Muscle of leg (tissue), 11 donors: ENCODE results near the gene CTNNA2. TPM values are rescaled to one million over a fixed set of nuclear protein-coding genes. Genes with fewer than 3 reads are reported as not detected.

Experiments
- DNase-seq: peaks from one replicate; pipeline ENCODE4 v3.0.0; 2013
- H3K27ac ChIP-seq: one replicate; pipeline ENCODE4 v1.5.1; 2013; ENCODE audit warnings: mild to moderate bottlenecking, low read length, control low read depth
- H3K27me3 ChIP-seq: one replicate; pipeline ENCODE4 v1.6.1; 2013; ENCODE audit warnings: low read length; ENCODE audit not compliant: control insufficient read depth, insufficient read depth
- H3K36me3 ChIP-seq: one replicate; pipeline ENCODE4 v1.6.1; 2013; ENCODE audit warnings: low read length; ENCODE audit not compliant: control insufficient read depth, insufficient read depth
- H3K4me1 ChIP-seq: one replicate; pipeline ENCODE4 v1.6.1; 2013; ENCODE audit warnings: low read length; ENCODE audit not compliant: control insufficient read depth, insufficient read depth
- H3K4me3 ChIP-seq: one replicate; pipeline ENCODE4 v1.5.1; 2013; ENCODE audit warnings: low read length, control low read depth
- H3K9me3 ChIP-seq: replicated peaks from 2 replicates; pipeline ENCODE4 v1.6.1; 2013; ENCODE audit warnings: low read depth, low read length; ENCODE audit not compliant: control insufficient read depth
- WGBS: methylation state at CpG from one replicate; pipeline ENCODE4 v1.1.5; 2013; ENCODE audit warnings: missing lambda C conversion rate; ENCODE audit not compliant: insufficient coverage; 5-methylcytosine and 5-hydroxymethylcytosine counted together
- polyA plus RNA-seq, 8 donors: library from polyadenylated mRNA; unstranded; fragments of 120-200 nt; gene quantifications; one replicate each; pipeline versions ENCODE4 v1.2.1 to v1.2.3, GENCODE V29; 2013; ENCODE audit warnings: inconsistent platforms in 1 of 8, low replicate concordance in 1 of 8; ENCODE audit not compliant: insufficient read length in 8 of 8, insufficient read depth in 1 of 8
- total RNA-seq: library from RNA; stranded (reverse); fragments of 120-200 nt; gene quantifications from one replicate; pipeline ENCODE4 v1.2.4, GENCODE V29; 2013

The CTNNA2 gene
- total and polyA plus RNA-seq, 9 donors, result 0.28 to 1.0 (median 0.69) TPM

DNA sequence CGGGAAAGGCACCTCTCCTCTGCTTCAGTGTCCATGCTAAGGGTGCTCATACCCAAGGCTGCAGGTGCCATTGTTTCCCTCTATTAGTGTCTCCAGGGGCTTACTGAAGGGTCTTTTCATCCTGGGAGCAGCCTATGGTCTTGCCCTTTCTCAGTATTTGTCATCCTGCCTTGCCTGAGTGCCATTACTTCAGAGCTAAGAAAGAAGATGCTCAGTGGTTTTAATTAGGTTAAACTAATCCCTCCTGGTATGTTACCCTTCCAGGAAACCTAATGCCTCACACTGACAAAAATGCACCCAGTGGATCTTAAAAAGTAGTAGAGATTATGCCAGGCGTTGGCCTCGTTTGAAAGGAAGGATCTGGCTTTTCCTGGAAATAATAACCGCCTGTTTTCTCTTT is 640.3 kb downstream of the CTNNA2 start:
- H3K27me3 ChIP-seq, result no peaks in the 10 kb centered on the region
- H3K4me1 ChIP-seq, result no peaks in the 10 kb centered on the region
- no peaks in the 10 kb centered on the region for H3K36me3 ChIP-seq
- WGBS, result 60% methylated on average over 3 of the region's 4 CpGs
- H3K27ac ChIP-seq, result no peak overlapping the region
- H3K4me3 ChIP-seq, result no peak overlapping the region
- DNase-seq, result no peak
- no peaks in the 10 kb centered on the region for H3K9me3 ChIP-seq

- H3K4me3 ChIP-seq, result no peak overlapping the region
- no peak overlapping the region for H3K27ac ChIP-seq
Measured at GRCh38 chr2:80153768-80154167, 640.9 kb downstream of the CTNNA2 start.

DNA sequence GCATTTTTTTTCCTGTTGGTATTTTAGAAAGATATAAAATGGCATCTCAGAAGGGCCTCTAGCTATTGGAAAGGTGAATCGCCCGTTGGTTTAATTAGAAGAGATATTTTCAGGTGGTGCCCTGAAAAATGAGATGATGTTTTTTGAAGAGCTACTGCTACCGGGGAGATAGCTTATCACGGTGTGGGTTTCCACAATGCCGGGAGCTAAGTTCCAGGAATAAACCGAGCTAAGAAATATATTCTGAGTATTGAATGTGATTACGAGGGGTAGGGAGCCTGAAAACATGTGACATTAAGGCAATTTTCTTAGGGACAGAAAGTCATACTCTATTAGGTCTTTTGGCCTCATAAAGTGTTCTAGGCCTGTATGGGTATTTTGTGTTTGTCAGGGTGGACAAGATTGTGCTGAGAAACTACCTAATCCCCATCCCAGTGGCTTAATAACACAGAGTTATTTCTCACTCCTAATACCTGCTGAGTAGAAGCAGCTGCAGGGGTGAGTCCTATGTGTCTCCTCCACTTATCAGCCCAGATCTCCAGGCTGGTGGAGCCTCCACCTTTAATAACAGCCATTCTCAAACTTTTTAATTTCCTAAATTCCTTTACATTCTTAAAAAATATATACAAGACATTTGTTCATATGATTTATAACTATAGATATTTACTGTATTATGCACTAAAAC is 641.5 kb downstream of the CTNNA2 start:
- WGBS, result 85% methylated on average over 6 of the region's 7 CpGs
- Histone ChIP-seq H3K9me3 (no peaks in the 10 kb centered on the region), H3K4me3 (no peak overlapping the region), H3K36me3 (no peaks in the 10 kb centered on the region), H3K27me3 (no peaks in the 10 kb centered on the region), H3K4me1 (no peaks in the 10 kb centered on the region), H3K27ac (no peak overlapping the region)
- no peak for DNase-seq

More at GRCh38 chr2:80153768-80154167, 640.9 kb downstream of the CTNNA2 start:
- DNase-seq, result no peak
- Histone ChIP-seq H3K36me3 (no peaks in the 10 kb centered on the region), H3K27me3 (no peaks in the 10 kb centered on the region), H3K4me1 (no peaks in the 10 kb centered on the region), H3K9me3 (no peaks in the 10 kb centered on the region)

GRCh38 chr2:80164375-80164774 is 651.5 kb downstream of the CTNNA2 start:
- Histone ChIP-seq H3K4me3 (no peak overlapping the region), H3K27ac (no peak overlapping the region), H3K4me1 (no peaks in the 10 kb centered on the region), H3K36me3 (no peaks in the 10 kb centered on the region), H3K9me3 (no peaks in the 10 kb centered on the region), H3K27me3 (no peaks in the 10 kb centered on the region)
- WGBS, result no CpG with 5 or more reads among the region's 1 CpG
- no peak for DNase-seq

DNA sequence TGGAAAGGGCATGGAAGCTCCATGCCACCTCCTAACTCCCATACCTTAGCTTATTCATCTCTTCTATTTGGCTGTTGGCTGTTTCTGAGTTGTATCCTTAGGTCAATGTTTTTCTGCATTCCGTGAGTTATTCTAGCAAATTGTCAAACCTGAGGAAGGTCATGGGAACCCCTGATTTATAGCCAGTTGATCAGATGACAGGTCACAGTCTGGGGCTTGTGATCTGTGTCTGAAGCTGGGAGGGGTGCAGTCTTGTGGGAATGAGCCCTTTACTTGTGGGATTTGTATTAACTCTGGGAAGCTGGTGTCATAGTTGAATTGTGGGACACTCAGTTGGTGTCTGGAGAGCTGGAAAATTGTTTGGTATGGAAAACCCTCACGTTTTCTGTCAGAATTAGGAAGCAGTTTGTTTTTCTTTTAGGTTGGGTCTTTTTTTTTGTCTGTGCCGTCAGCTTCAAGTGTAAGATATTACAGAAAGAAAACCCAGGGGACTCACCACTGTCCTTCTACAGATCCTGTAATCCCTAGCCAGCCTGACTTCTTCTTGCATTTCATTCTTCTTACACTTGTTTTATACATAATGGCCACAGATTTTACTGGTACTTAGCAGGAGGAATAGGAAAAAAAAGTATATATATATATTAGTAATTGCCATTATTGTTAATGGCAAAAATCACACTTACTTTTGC is 653.8 kb downstream of the CTNNA2 start:
- Histone ChIP-seq H3K36me3 (no peaks in the 10 kb centered on the region), H3K4me1 (no peaks in the 10 kb centered on the region), H3K9me3 (no peaks in the 10 kb centered on the region), H3K27me3 (no peaks in the 10 kb centered on the region), H3K27ac (no peak overlapping the region), H3K4me3 (no peak overlapping the region)
- WGBS, result 100% methylated on average over 1 of the region's 3 CpGs
- no peak for DNase-seq

GRCh38 chr2:80167284-80167808 is 654.5 kb downstream of the CTNNA2 start:
- WGBS, result no CpG with 5 or more reads among the region's 1 CpG

DNA sequence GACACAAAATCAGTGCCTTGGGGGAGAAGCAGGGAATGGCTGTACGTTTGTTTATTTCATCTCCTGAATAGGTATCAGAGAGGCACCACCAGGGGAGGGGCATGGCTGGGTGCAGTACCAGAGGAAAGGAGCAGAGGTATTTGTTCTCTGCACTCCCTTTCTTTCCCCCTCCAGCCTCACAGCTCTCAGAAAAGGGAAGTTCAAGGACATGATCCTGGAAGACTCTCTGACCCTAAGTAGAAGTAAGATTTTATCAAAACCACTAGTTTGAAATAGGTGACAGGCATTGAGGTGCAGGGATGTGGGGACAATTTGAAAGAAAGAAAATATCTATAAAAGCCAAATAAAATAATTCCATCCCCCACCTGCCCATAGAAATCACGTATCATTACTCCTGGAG is 655.2 kb downstream of the CTNNA2 start:
- Histone ChIP-seq H3K27ac (no peak overlapping the region), H3K4me3 (no peak overlapping the region), H3K4me1 (no peaks in the 10 kb centered on the region), H3K36me3 (no peaks in the 10 kb centered on the region), H3K27me3 (no peaks in the 10 kb centered on the region), H3K9me3 (peaks cover 4% of the 10 kb centered on the region)
- DNase-seq, result no peak
- WGBS, result no CpG with 5 or more reads among the region's 2 CpGs

More at GRCh38 chr2:80167284-80167808, 654.5 kb downstream of the CTNNA2 start:
- Histone ChIP-seq H3K36me3 (no peaks in the 10 kb centered on the region), H3K4me1 (no peaks in the 10 kb centered on the region), H3K4me3 (no peak overlapping the region), H3K9me3 (no peaks in the 10 kb centered on the region), H3K27me3 (no peaks in the 10 kb centered on the region), H3K27ac (no peak overlapping the region)
- DNase-seq, result peak; percentile 14

DNA sequence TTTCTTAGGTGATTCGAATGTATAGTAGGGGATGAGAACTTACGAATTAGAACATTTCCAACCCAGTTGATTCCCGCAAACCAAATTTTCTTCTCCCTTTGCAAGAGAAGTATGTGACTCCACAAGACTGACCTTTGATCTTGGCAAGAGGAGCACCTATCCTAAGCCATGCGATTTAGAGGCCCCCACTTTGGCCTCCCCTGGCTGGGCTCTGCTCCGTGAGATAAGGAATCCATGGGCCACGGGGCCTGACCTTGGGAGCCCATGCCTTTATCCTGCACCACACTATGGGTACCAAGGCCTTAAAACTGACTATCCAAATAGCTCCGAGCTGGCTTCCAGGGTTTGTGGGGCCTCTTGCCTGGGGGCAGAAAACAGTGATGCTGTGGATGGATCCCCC is 656.0 kb downstream of the CTNNA2 start:
- Histone ChIP-seq H3K27me3 (no peaks in the 10 kb centered on the region), H3K4me3 (no peak overlapping the region), H3K27ac (no peak overlapping the region), H3K4me1 (no peaks in the 10 kb centered on the region), H3K36me3 (no peaks in the 10 kb centered on the region), H3K9me3 (peaks cover 4% of the 10 kb centered on the region)
- 94% methylated on average over 4 of the region's 7 CpGs for WGBS
- no peak for DNase-seq

DNA sequence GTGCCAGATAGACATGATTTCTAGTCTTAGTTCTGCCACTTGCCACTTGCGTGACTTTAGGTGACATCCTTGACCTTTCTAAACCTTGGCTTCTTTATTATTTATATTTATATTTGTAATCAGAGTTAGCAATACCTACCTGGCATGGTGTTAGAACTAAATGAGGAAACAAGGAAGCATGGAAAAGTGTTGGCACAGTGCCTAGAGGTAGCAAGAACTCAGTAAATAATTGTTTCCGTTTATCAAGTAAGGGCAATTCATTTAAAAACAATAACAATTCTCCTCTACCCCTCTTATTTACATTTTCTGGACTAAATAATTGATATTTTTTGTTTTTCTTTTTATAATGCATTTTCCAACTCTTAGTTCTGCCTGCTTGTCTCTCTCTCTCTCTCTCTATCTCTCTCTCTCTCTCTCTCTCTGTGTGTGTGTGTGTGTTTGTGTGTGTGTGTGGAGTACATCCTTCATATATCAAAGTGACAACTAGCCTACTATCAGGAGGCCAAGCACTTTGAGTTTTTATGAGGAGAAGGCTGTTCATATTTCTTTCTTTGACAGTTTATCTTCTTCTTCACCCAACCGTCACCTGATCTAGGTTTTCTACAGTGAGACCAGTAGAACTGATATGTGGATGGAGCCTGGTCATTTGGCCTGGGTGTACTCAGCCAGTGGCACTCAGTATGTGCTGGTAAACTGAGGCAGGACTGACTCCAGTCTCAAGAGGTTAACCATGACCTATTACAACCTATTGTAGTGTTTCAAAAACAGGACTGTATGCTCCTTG is 657.2 kb downstream of the CTNNA2 start:
- no peak overlapping the region for H3K4me3 ChIP-seq
- no peaks in the 10 kb centered on the region for H3K36me3 ChIP-seq
- WGBS, result no CpG with 5 or more reads among the region's 3 CpGs
- no peaks in the 10 kb centered on the region for H3K4me1 ChIP-seq
- H3K27ac ChIP-seq, result no peak overlapping the region
- DNase-seq, result no peak
- no peaks in the 10 kb centered on the region for H3K27me3 ChIP-seq
- H3K9me3 ChIP-seq, result peaks cover 4% of the 10 kb centered on the region

- no peaks in the 10 kb centered on the region for H3K4me1 ChIP-seq
- DNase-seq, result no peak
- no peak overlapping the region for H3K27ac ChIP-seq
- H3K36me3 ChIP-seq, result no peaks in the 10 kb centered on the region
- no CpG with 5 or more reads among the region's 2 CpGs for WGBS
- H3K9me3 ChIP-seq, result peaks cover 8% of the 10 kb centered on the region
- no peaks in the 10 kb centered on the region for H3K27me3 ChIP-seq
- H3K4me3 ChIP-seq, result no peak overlapping the region
Measured at GRCh38 chr2:80185091-80185490, 672.2 kb downstream of the CTNNA2 start.
